Colonic mucosa (tissue), 4 donors: ENCODE measurements around the gene CELSR3. TPM values are rescaled to one million over a fixed set of nuclear protein-coding genes. Genes with fewer than 3 reads are reported as not detected.

Experiments
- DNase-seq: peaks from one replicate; pipeline ENCODE4 v3.0.0-alpha.2; 2020
- H3K27ac ChIP-seq: fragments of 200-600 bp; one replicate; pipeline ENCODE4 v1.8.0; 2021
- H3K27me3 ChIP-seq: fragments of 200-600 bp; one replicate; pipeline ENCODE4 v1.8.0; 2021
- H3K36me3 ChIP-seq: fragments of 200-600 bp; one replicate; pipeline ENCODE4 v1.8.0; 2021
- H3K4me1 ChIP-seq: fragments of 200-600 bp; one replicate; pipeline ENCODE4 v1.8.0; 2021; ENCODE audit warnings: mild to moderate bottlenecking
- H3K4me3 ChIP-seq: fragments of 200-600 bp; one replicate; pipeline ENCODE4 v1.8.0; 2021
- H3K9ac ChIP-seq, 2 donors: one replicate each; pipeline ENCODE4 v1.7.0; 2013; ENCODE audit warnings: control low read depth in 2 of 2, low read depth in 2 of 2, low read length in 2 of 2
- H3K9me3 ChIP-seq: fragments of 200-600 bp; one replicate; pipeline ENCODE4 v1.8.0; 2021
- intact Hi-C: fragments of 100-400 bp; cut with DNase I; formaldehyde crosslinking; loops from one replicate; pipeline ENCODE4 v1.14.1; 2022
- total RNA-seq, 2 donors: library from RNA; stranded (reverse); fragmentation: NEBNext Ultra II Directional in 1 of 2; extraction: Animal tissue kit (Norgen Biotek cat#: 25700) in 1 of 2; gene quantifications; one replicate each; pipeline ENCODE4 v1.2.1, GENCODE V29; 2021
- TF ChIP-seq, protein P1 (sequence below): fragments of 200-600 bp; IDR thresholded peaks from one replicate; pipeline ENCODE4 v1.8.0; 2022; ENCODE audit warnings: antibody characterized with exemption, mild to moderate bottlenecking
- donor health status: healthy.
- donor health status: DM: no; HTN: no; CAD: no.
- donor health status: DM: no; HTN: no; CAD: no.

The CELSR3 gene
- total RNA-seq, 2 donors from 2014 or later, result 1.3 to 2.0 TPM

DNA sequence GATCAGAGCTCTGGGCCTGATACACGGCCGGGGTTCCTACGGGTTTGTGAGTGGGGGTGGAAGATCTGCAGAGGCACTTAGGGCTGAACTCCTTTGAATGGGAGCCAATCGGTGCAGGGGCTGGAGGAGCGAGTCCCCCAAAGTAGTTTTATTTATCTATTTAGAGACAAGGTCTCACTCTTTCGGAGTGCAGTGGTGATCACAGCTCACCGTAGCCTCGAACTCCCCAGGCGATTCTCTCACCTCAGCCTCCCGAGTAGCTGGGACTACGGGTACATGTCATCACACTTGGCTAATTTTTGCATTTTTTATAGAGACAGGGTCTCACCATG, 1.6 kb upstream of the CELSR3 start:
- H3K27me3 ChIP-seq, result peaks cover 22% of the 10 kb centered on the region
- no peak overlapping the region for H3K4me3 ChIP-seq
- H3K36me3 ChIP-seq, result no peaks in the 10 kb centered on the region
- DNase-seq, result no peak
- intact Hi-C loops, result no loop called here
- H3K27ac ChIP-seq, result peak overlapping the region; percentile 61
- H3K9ac ChIP-seq, result peak overlapping the region in 1 of 2 donors; percentile 85
- TF ChIP-seq, protein P1, sequence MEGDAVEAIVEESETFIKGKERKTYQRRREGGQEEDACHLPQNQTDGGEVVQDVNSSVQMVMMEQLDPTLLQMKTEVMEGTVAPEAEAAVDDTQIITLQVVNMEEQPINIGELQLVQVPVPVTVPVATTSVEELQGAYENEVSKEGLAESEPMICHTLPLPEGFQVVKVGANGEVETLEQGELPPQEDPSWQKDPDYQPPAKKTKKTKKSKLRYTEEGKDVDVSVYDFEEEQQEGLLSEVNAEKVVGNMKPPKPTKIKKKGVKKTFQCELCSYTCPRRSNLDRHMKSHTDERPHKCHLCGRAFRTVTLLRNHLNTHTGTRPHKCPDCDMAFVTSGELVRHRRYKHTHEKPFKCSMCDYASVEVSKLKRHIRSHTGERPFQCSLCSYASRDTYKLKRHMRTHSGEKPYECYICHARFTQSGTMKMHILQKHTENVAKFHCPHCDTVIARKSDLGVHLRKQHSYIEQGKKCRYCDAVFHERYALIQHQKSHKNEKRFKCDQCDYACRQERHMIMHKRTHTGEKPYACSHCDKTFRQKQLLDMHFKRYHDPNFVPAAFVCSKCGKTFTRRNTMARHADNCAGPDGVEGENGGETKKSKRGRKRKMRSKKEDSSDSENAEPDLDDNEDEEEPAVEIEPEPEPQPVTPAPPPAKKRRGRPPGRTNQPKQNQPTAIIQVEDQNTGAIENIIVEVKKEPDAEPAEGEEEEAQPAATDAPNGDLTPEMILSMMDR, result no peak
- H3K4me1 ChIP-seq, result peaks cover 9% of the 10 kb centered on the region
- no peaks in the 10 kb centered on the region for H3K9me3 ChIP-seq

DNA sequence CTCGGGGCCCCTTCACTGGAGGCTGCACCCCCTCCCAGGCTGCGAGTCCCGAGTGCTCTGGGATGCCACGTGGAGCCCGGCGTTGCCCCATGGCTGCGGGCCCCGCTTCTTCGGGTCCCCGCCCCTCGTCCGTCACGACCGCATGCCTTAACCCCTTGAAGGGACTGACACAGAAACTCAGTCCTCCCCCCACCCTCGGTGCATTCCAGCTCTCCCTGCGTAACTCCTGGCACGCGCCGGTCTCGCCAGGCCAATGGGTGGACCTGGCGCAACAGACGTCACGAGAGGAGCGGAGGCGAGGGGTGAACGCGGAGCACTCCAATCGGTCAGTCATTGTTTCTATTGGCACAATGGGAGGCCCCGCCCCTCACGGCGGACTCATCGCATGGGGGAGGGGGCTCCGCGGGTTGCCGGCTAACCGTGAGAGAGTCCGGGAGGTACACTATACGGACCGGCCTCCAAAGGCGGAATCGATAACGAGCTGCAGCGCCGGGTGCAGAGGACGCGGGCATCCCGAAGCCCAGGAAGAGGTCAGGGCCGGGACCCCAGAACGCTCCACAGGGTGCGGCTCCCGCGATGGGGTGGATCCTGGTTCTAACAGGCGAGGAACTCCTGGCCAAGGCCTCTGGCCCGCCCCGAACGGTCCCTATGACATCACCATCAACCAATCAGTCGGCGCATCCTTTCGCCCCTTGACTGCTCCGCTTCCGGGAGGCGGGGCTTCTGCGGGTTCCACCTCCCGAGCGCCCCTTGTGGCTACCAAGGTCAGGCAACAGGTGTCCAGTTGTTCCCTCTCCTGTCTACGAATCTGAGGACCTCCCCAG, 1.0 kb upstream of the CELSR3 start:
- H3K36me3 ChIP-seq, result no peaks in the 10 kb centered on the region
- H3K27ac ChIP-seq, result peak overlapping the region; percentile 61
- H3K9me3 ChIP-seq, result no peaks in the 10 kb centered on the region
- peak overlapping the region; percentile 60 to 85 for H3K9ac ChIP-seq
- TF ChIP-seq, protein P1, result peak; percentile 81
- intact Hi-C loops, result no loop called here
- peaks cover 22% of the 10 kb centered on the region for H3K27me3 ChIP-seq
- H3K4me3 ChIP-seq, result peak overlapping the region; percentile 54
- peak; percentile 95 for DNase-seq
- H3K4me1 ChIP-seq, result peaks cover 9% of the 10 kb centered on the region

DNA sequence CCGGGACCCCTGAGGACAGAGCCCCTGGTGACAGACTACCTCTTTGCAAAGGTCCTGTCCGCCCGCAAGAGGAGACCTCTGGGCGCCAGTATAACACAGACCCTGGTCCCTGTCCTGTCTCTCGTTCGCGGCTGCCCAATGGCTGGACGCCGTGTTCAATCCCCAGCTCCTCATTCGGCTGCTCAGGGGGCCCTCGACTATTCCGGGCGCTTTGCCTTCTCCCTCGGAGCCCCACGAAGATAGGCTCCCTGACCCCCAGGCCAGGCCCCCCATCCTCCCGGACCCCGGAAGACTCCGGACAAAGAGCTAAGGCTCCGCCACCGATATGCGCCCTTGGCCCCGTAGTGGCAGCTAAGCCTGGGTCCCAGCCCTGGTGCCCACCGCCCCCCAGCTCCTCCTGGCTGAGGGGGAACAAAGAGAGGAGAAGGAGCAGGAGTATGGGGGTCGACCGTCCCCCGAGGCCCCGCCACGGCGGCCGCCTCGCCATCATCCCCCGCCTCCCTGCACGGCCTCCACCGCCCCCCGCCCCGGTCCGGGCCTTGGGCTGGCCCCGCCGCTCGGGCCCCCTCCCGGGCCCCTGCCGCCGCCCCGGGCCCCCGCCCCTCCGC, 437 bp downstream of the CELSR3 start:
- Histone ChIP-seq H3K27me3 (peaks cover 22% of the 10 kb centered on the region), H3K9ac (no peak overlapping the region)
- intact Hi-C loops, result no loop called here

DNA sequence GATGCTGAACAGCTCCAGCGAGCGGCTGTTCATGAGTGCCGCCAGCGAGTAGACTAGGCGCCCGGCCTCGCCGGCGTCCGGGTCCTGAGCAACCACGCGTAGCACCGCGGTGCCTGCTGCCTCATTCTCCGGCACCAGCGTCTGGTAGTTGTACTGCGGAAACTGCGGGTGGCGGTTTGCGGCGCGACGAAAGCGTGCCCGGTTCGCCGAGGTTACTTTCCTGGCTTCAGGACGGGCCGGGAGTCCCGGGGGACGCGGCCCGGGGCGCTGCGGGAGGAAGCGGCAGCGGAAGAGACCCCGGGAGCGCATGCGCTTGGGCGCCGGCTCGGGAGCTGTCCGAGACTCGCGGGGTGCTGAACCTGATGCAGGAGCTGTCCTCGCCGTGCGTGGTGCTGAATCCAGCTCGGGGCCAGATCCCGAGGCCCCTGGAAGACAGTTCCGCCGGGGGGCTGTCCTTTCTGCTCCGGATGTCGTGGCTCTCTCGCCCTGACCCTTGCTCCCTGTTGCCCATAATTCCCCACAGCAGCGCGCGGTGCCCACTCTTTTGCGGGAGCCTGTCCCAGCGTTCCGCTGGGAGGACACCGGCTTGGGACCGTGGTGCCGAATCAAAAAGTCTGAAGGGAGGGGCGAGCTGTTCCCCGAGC, 1.1 kb downstream of the CELSR3 start:
- TF ChIP-seq, protein P1, result no peak
- H3K4me1 ChIP-seq, result peaks cover 9% of the 10 kb centered on the region
- intact Hi-C loops, result no loop called here
- H3K4me3 ChIP-seq, result peak overlapping the region; percentile 34
- no peak overlapping the region for H3K27ac ChIP-seq
- H3K36me3 ChIP-seq, result no peaks in the 10 kb centered on the region
- peak; percentile 59 for DNase-seq
- H3K9me3 ChIP-seq, result no peaks in the 10 kb centered on the region
- no peak overlapping the region for H3K9ac ChIP-seq
- peaks cover 22% of the 10 kb centered on the region for H3K27me3 ChIP-seq

More for the DNA sequence above, 437 bp downstream of the CELSR3 start:
- TF ChIP-seq, protein P1, result no peak
- no peak overlapping the region for H3K4me3 ChIP-seq
- peaks cover 9% of the 10 kb centered on the region for H3K4me1 ChIP-seq
- no peak overlapping the region for H3K27ac ChIP-seq
- no peaks in the 10 kb centered on the region for H3K36me3 ChIP-seq
- no peak for DNase-seq
- H3K9me3 ChIP-seq, result no peaks in the 10 kb centered on the region

DNA sequence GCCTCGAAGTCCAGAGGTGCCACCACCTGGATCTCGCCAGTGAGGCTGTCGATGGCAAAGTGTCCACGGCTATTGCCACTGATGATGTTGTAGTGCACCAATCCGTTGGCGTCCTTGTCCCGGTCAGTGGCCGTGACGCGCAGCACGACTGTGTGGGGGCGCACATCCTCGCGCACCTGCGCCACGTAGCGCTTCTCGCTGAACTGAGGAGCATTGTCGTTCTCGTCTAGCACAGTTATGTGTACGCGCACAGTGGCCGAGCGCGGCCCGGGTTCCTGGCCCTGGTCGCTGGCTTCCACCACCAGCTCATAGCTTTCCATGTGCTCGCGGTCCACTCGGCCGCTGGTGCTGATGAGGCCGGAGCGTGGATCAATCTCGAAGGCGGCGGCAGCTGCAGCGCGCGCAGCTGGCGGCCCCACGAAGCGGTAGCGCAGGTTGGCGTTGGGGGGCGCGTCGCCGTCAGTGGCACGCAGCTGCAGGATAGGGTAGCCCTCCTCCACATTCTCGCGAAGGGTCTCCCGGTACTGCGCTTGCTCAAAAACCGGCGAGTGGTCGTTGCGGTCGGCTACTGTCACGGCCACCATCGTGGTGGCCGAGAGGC, 1.8 kb downstream of the CELSR3 start:
- H3K4me3 ChIP-seq, result no peak overlapping the region
- intact Hi-C loops, result no loop called here
- H3K27ac ChIP-seq, result no peak overlapping the region
- DNase-seq, result no peak
- peaks cover 9% of the 10 kb centered on the region for H3K4me1 ChIP-seq
- peaks cover 22% of the 10 kb centered on the region for H3K27me3 ChIP-seq
- no peaks in the 10 kb centered on the region for H3K9me3 ChIP-seq
- TF ChIP-seq, protein P1, result no peak
- H3K36me3 ChIP-seq, result no peaks in the 10 kb centered on the region
- H3K9ac ChIP-seq, result no peak overlapping the region
